ENCODE measurements around the gene TYK2.

DNA sequence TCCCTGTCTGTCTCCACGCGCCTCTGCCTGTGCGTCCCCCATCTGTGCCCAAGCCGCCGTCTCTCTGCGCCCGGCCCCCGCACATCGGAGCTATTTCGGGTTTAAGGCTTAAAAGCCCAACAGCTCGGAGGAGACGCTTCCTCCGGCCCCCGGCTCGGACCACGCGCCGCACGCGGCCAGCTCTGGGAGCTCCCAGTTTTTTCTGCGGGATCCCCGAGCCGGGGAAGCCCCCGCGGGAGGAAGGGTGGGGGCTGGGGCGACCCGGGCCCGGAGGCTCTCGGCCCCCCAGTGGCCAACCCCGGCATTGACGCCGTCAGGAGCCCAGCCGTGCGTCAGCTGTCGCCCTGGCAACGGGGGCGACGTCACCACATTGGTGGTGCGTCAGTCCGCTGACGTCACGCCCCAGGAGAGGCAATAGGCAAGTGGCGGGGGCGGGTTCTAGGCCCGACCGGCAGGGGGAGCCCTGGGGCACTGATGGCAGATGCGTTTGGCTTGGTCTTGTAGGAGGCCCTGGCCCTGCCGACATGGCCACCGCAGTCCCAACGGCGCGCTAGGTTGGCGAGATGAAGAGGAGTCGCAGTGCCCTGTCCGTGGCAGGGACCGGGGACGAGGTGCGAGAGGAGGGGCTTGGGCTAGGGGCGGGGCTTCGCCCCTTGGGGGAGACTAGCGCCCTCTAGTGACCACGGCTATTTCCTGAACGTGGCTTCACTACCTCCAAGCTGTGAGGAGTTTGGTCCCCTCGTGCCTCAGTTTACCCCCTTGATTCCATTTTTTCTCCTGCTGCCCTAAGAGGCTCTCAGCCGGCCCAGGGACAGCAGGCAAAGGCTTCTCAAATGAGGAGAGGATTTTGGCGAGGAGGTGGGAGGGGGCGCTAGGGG lies 36.2 kb upstream of the TYK2 start:
- TF ChIP-seq, protein P1, sequence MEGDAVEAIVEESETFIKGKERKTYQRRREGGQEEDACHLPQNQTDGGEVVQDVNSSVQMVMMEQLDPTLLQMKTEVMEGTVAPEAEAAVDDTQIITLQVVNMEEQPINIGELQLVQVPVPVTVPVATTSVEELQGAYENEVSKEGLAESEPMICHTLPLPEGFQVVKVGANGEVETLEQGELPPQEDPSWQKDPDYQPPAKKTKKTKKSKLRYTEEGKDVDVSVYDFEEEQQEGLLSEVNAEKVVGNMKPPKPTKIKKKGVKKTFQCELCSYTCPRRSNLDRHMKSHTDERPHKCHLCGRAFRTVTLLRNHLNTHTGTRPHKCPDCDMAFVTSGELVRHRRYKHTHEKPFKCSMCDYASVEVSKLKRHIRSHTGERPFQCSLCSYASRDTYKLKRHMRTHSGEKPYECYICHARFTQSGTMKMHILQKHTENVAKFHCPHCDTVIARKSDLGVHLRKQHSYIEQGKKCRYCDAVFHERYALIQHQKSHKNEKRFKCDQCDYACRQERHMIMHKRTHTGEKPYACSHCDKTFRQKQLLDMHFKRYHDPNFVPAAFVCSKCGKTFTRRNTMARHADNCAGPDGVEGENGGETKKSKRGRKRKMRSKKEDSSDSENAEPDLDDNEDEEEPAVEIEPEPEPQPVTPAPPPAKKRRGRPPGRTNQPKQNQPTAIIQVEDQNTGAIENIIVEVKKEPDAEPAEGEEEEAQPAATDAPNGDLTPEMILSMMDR (optimal IDR thresholded peaks at IDR 0.05 in 1 of 3, IDR thresholded peaks at IDR 0.05 in 1 of 3, conservative IDR thresholded peaks at IDR 0.05 in 1 of 3; ENCODE audit: extremely low read depth in 1 of 3, insufficient read depth in 2 of 3, low read length in 3 of 3) = peak; percentile 76 to 93 (median 89)
- no peak for TF ChIP-seq EZH2 (IDR thresholded peaks at IDR 0.05; ENCODE audit: low read length)

Data from keratinocyte (primary cell).